SJCRH30 (cell line): ENCODE measurements around the gene FEM1C. TPM values are rescaled to one million over a fixed set of nuclear protein-coding genes. Genes with fewer than 3 reads are reported as not detected.

Source experiments
- DNase-seq, 2 experiments: peaks; one replicate each; pipeline ENCODE4 v3.0.0-alpha.2; 2015 to 2020
- H3K27ac ChIP-seq: fragments of 250-450 bp; sonication (Bioruptor Pico); 2 replicates; pipeline ENCODE4 v1.5.1; 2020; ENCODE audit warnings: mild to moderate bottlenecking, moderate library complexity
- H3K27me3 ChIP-seq: fragments of 250-450 bp; sonication (Bioruptor Pico); 2 replicates; pipeline ENCODE4 v1.5.1; 2020; ENCODE audit warnings: mild to moderate bottlenecking, moderate library complexity
- H3K36me3 ChIP-seq: fragments of 250-450 bp; sonication (Bioruptor Pico); 2 replicates; pipeline ENCODE4 v1.5.1; 2020; ENCODE audit warnings: mild to moderate bottlenecking, moderate library complexity
- H3K4me1 ChIP-seq: fragments of 250-450 bp; sonication (Bioruptor Pico); 2 replicates; pipeline ENCODE4 v1.5.1; 2020; ENCODE audit warnings: mild to moderate bottlenecking, moderate library complexity
- H3K4me3 ChIP-seq: fragments of 250-450 bp; sonication (Bioruptor Pico); 2 replicates; pipeline ENCODE4 v1.5.1; 2020; ENCODE audit warnings: mild to moderate bottlenecking, moderate library complexity
- H3K9me3 ChIP-seq: fragments of 250-450 bp; sonication (Bioruptor Pico); replicated peaks from 2 replicates; pipeline ENCODE4 v1.5.1; 2020; ENCODE audit warnings: mild to moderate bottlenecking, moderate library complexity
- total RNA-seq: library from RNA; depleted of rRNA; stranded (reverse); fragments of >200 nt; shearing (Covaris generic); gene quantifications from 2 replicates; pipeline ENCODE4 v1.2.3, GENCODE V29; 2014

FEM1C gene
- total RNA-seq, 1 experiment from 2014 or later = 17.9 TPM

- peaks cover 7% of the 10 kb centered on the region for H3K9me3 ChIP-seq
- no peak overlapping the region for H3K27ac ChIP-seq
- H3K36me3 ChIP-seq = no peaks in the 10 kb centered on the region
- no peaks in the 10 kb centered on the region for H3K4me1 ChIP-seq
- DNase-seq = no peak
- H3K4me3 ChIP-seq = no peak overlapping the region
- H3K27me3 ChIP-seq = no peaks in the 10 kb centered on the region
These were observed 4.1 kb upstream of the FEM1C start for GRCh38 chr5:115548683-115549082.

GRCh38 chr5:115545351-115545882 is 842 bp upstream of the FEM1C start:
- peak overlapping the region; percentile 96 for H3K4me3 ChIP-seq
- peaks cover 26% of the 10 kb centered on the region for H3K36me3 ChIP-seq
- H3K4me1 ChIP-seq = no peaks in the 10 kb centered on the region
- peaks cover 7% of the 10 kb centered on the region for H3K9me3 ChIP-seq
- H3K27me3 ChIP-seq = no peaks in the 10 kb centered on the region
- DNase-seq = no peak
- peak overlapping the region; percentile 31 for H3K27ac ChIP-seq

GRCh38 chr5:115544043-115544435 is 536 bp downstream of the FEM1C start:
- Histone ChIP-seq H3K4me1 (no peaks in the 10 kb centered on the region), H3K9me3 (peaks cover 7% of the 10 kb centered on the region), H3K36me3 (peaks cover 39% of the 10 kb centered on the region), H3K27me3 (no peaks in the 10 kb centered on the region), H3K27ac (peak overlapping the region; percentile 90), H3K4me3 (peak overlapping the region; percentile 96)
- DNase-seq = peak in 1 of 2 experiments; percentile 62

GRCh38 chr5:115543365-115544042 is 1.1 kb downstream of the FEM1C start:
- Histone ChIP-seq H3K4me1 (no peaks in the 10 kb centered on the region), H3K27me3 (no peaks in the 10 kb centered on the region), H3K27ac (peak overlapping the region; percentile 90), H3K4me3 (peak overlapping the region; percentile 96), H3K9me3 (peaks cover 7% of the 10 kb centered on the region), H3K36me3 (peaks cover 44% of the 10 kb centered on the region)
- peak; percentile 16 to 41 for DNase-seq

- Histone ChIP-seq H3K4me3 (peak overlapping the region; percentile 96), H3K27ac (no peak overlapping the region), H3K27me3 (no peaks in the 10 kb centered on the region), H3K36me3 (peaks cover 51% of the 10 kb centered on the region), H3K9me3 (peaks cover 7% of the 10 kb centered on the region), H3K4me1 (no peaks in the 10 kb centered on the region)
- DNase-seq = no peak
These were observed 1.8 kb downstream of the FEM1C start for GRCh38 chr5:115542651-115543364.

GRCh38 chr5:115542086-115542485 is 2.5 kb downstream of the FEM1C start:
- H3K36me3 ChIP-seq = peaks cover 54% of the 10 kb centered on the region
- no peak overlapping the region for H3K27ac ChIP-seq
- peak overlapping the region; percentile 96 for H3K4me3 ChIP-seq
- H3K27me3 ChIP-seq = no peaks in the 10 kb centered on the region
- DNase-seq = no peak
- H3K9me3 ChIP-seq = peaks cover 7% of the 10 kb centered on the region
- H3K4me1 ChIP-seq = no peaks in the 10 kb centered on the region

GRCh38 chr5:115541611-115542010 is 3.0 kb downstream of the FEM1C start:
- Histone ChIP-seq H3K9me3 (peaks cover 7% of the 10 kb centered on the region), H3K27me3 (no peaks in the 10 kb centered on the region), H3K4me3 (peak overlapping the region; percentile 96), H3K27ac (no peak overlapping the region), H3K36me3 (peaks cover 58% of the 10 kb centered on the region), H3K4me1 (no peaks in the 10 kb centered on the region)
- no peak for DNase-seq

GRCh38 chr5:115535479-115536035 is 9.0 kb downstream of the FEM1C start:
- no peak overlapping the region for H3K4me3 ChIP-seq
- 0 out of 2 replicates have a peak, but pooled peaks cover 5% of the 10 kb centered on the region for H3K4me1 ChIP-seq
- peaks cover 66% of the 10 kb centered on the region for H3K36me3 ChIP-seq
- H3K9me3 ChIP-seq = no peaks in the 10 kb centered on the region
- DNase-seq = no peak
- H3K27me3 ChIP-seq = no peaks in the 10 kb centered on the region
- H3K27ac ChIP-seq = no peak overlapping the region

- Histone ChIP-seq H3K4me1 (0 out of 2 replicates have a peak, but pooled peaks cover 5% of the 10 kb centered on the region), H3K27ac (no peak overlapping the region), H3K9me3 (no peaks in the 10 kb centered on the region), H3K4me3 (no peak overlapping the region), H3K27me3 (no peaks in the 10 kb centered on the region), H3K36me3 (peaks cover 55% of the 10 kb centered on the region)
- DNase-seq = no peak
These were observed 12.1 kb downstream of the FEM1C start for GRCh38 chr5:115532517-115532916.

- Histone ChIP-seq H3K27ac (no peak overlapping the region), H3K9me3 (no peaks in the 10 kb centered on the region), H3K36me3 (peaks cover 53% of the 10 kb centered on the region), H3K27me3 (no peaks in the 10 kb centered on the region), H3K4me3 (no peak overlapping the region), H3K4me1 (0 out of 2 replicates have a peak, but pooled peaks cover 5% of the 10 kb centered on the region)
- DNase-seq = no peak
These were observed 12.7 kb downstream of the FEM1C start for GRCh38 chr5:115531787-115532367.

- H3K36me3 ChIP-seq = peaks cover 48% of the 10 kb centered on the region
- DNase-seq = no peak
- H3K27me3 ChIP-seq = no peaks in the 10 kb centered on the region
These were observed 13.2 kb downstream of the FEM1C start for GRCh38 chr5:115531380-115531779.

GRCh38 chr5:115530426-115530825 is 14.1 kb downstream of the FEM1C start:
- Histone ChIP-seq H3K9me3 (no peaks in the 10 kb centered on the region), H3K27ac (no peak overlapping the region), H3K27me3 (no peaks in the 10 kb centered on the region), H3K4me1 (0 out of 2 replicates have a peak, but pooled peaks cover 5% of the 10 kb centered on the region), H3K4me3 (no peak overlapping the region), H3K36me3 (peaks cover 42% of the 10 kb centered on the region)
- no peak for DNase-seq

More at GRCh38 chr5:115531380-115531779, 13.2 kb downstream of the FEM1C start:
- Histone ChIP-seq H3K9me3 (no peaks in the 10 kb centered on the region), H3K27ac (no peak overlapping the region), H3K4me1 (0 out of 2 replicates have a peak, but pooled peaks cover 5% of the 10 kb centered on the region), H3K4me3 (no peak overlapping the region)

GRCh38 chr5:115526604-115527003 is 18.0 kb downstream of the FEM1C start:
- no peak overlapping the region for H3K27ac ChIP-seq
- no peaks in the 10 kb centered on the region for H3K27me3 ChIP-seq
- H3K4me1 ChIP-seq = no peaks in the 10 kb centered on the region
- H3K36me3 ChIP-seq = peaks cover 46% of the 10 kb centered on the region
- no peaks in the 10 kb centered on the region for H3K9me3 ChIP-seq
- no peak overlapping the region for H3K4me3 ChIP-seq
- no peak for DNase-seq

- no peaks in the 10 kb centered on the region for H3K27me3 ChIP-seq
- H3K36me3 ChIP-seq = peaks cover 44% of the 10 kb centered on the region
- no peak overlapping the region for H3K27ac ChIP-seq
- H3K4me3 ChIP-seq = no peak overlapping the region
- no peaks in the 10 kb centered on the region for H3K4me1 ChIP-seq
- DNase-seq = no peak
- no peaks in the 10 kb centered on the region for H3K9me3 ChIP-seq
These were observed 20.3 kb downstream of the FEM1C start for GRCh38 chr5:115524199-115524847.
